Neural progenitor cell (in vitro differentiated cells): ENCODE data around the gene NFE2L3. TPM values are rescaled to one million over a fixed set of nuclear protein-coding genes. Genes with fewer than 3 reads are reported as not detected.

Experiments used
- DNase-seq: peaks from one replicate; pipeline ENCODE4 v3.0.0-alpha.2; 2016; ENCODE audit warnings: low spot score
- H2AFZ ChIP-seq: fragments of 200-600 bp; sonication (generic); replicated peaks from 2 replicates; pipeline ENCODE4 v1.6.1; 2016; ENCODE audit warnings: antibody characterized with exemption
- H3F3A ChIP-seq: fragments of 200-600 bp; sonication (generic); 2 replicates; pipeline ENCODE4 v1.6.1; 2016; ENCODE audit warnings: antibody characterized with exemption, low read depth
- H3K27ac ChIP-seq: fragments of 200-600 bp; sonication (generic); 2 replicates; pipeline ENCODE4 v1.5.1; 2016; ENCODE audit warnings: mild to moderate bottlenecking
- H3K27me3 ChIP-seq: fragments of 200-600 bp; sonication (generic); 2 replicates; pipeline ENCODE4 v1.6.1; 2016; ENCODE audit warnings: mild to moderate bottlenecking, moderate library complexity
- H3K36me3 ChIP-seq: fragments of 200-600 bp; sonication (generic); 2 replicates; pipeline ENCODE4 v1.5.1; 2016
- H3K4me1 ChIP-seq: fragments of 200-600 bp; sonication (generic); 2 replicates; pipeline ENCODE4 v1.6.1; 2016; ENCODE audit warnings: mixed run types
- H3K4me2 ChIP-seq: fragments of 200-600 bp; sonication (generic); 2 replicates; pipeline ENCODE4 v1.6.1; 2016
- H3K4me3 ChIP-seq: fragments of 200-600 bp; sonication (generic); 2 replicates; pipeline ENCODE4 v1.5.1; 2016
- H3K79me2 ChIP-seq: fragments of 200-600 bp; sonication (generic); 2 replicates; pipeline ENCODE4 v1.6.1; 2016; ENCODE audit warnings: low read depth
- H3K9ac ChIP-seq: fragments of 200-600 bp; sonication (generic); 2 replicates; pipeline ENCODE4 v1.6.1; 2016
- H3K9me3 ChIP-seq: fragments of 200-600 bp; sonication (generic); 2 replicates; pipeline ENCODE4 v1.5.1; 2016; ENCODE audit warnings: low read depth
- H4K20me1 ChIP-seq: fragments of 200-600 bp; sonication (generic); 2 replicates; pipeline ENCODE4 v1.6.1; 2016; ENCODE audit warnings: low read depth
- H3K27ac Mint-ChIP-seq: 3 replicates; pipeline ENCODE4 v1.8.0; 2021; ENCODE audit warnings: mixed read lengths
- H3K27me3 Mint-ChIP-seq: 2 replicates; pipeline ENCODE4 v1.8.0; 2022; ENCODE audit warnings: low read depth, mild to moderate bottlenecking, inconsistent platforms, moderate library complexity, mixed read lengths; ENCODE audit not compliant: insufficient read depth
- H3K36me3 Mint-ChIP-seq: 3 replicates; pipeline ENCODE4 v1.8.0; 2021; ENCODE audit warnings: mixed read lengths
- H3K4me1 Mint-ChIP-seq: 3 replicates; pipeline ENCODE4 v1.8.0; 2021; ENCODE audit warnings: mixed read lengths
- H3K4me3 Mint-ChIP-seq: 3 replicates; pipeline ENCODE4 v1.8.0; 2021; ENCODE audit warnings: mild to moderate bottlenecking, moderate library complexity, mixed read lengths
- H3K9me3 Mint-ChIP-seq: 3 replicates; pipeline ENCODE4 v1.8.0; 2020; ENCODE audit warnings: mixed read lengths
- CTCF ChIP-seq: fragments of 200-600 bp; sonication (generic); IDR thresholded peaks from 2 replicates; pipeline ENCODE4 v1.5.1; 2017; ENCODE audit warnings: antibody characterized with exemption, mild to moderate bottlenecking
- EZH2 ChIP-seq: fragments of 200-600 bp; sonication (generic); IDR thresholded peaks from 2 replicates; pipeline ENCODE4 v1.6.1; 2017; ENCODE audit warnings: antibody characterized with exemption, mild to moderate bottlenecking, moderate library complexity
- EZH2phosphoT487 ChIP-seq: fragments of 200-600 bp; sonication (generic); IDR thresholded peaks from 2 replicates; pipeline ENCODE4 v1.6.1; 2017; ENCODE audit warnings: antibody characterized with exemption
- total RNA-seq: library from RNA; depleted of rRNA; stranded (reverse); fragments of >200 nt; gene quantifications from 2 replicates; pipeline ENCODE4 v1.2.3, GENCODE V29; 2015; ENCODE audit warnings: low replicate concordance

Gene NFE2L3
- total RNA-seq, 1 donor from 2014 or later = 6.2 TPM

- no peak for DNase-seq
- Histone ChIP-seq H3K9ac (no peak overlapping the region), H3K79me2 (no peaks in the 10 kb centered on the region), H3K4me1 (peaks cover 13% of the 10 kb centered on the region), H3K4me2 (no peak overlapping the region), H3K4me3 (no peak overlapping the region), H3K27me3 (peaks cover 52% of the 10 kb centered on the region), H3K27ac (no peak overlapping the region), H4K20me1 (peaks cover 11% of the 10 kb centered on the region), H2AFZ (no peak overlapping the region), H3K36me3 (no peaks in the 10 kb centered on the region), H3F3A (peaks cover 15% of the 10 kb centered on the region), H3K9me3 (no peaks in the 10 kb centered on the region)
- H3K9me3 Mint-ChIP-seq = peaks cover 2% of the 10 kb centered on the region
- no peak for TF ChIP-seq EZH2phosphoT487
- TF ChIP-seq CTCF = no peak
- TF ChIP-seq EZH2 = no peak
- H3K36me3 Mint-ChIP-seq = no peaks in the 10 kb centered on the region
- H3K27me3 Mint-ChIP-seq = peaks cover 16% of the 10 kb centered on the region
- H3K4me1 Mint-ChIP-seq = peaks cover 33% of the 10 kb centered on the region
- no peak overlapping the region for H3K4me3 Mint-ChIP-seq
- H3K27ac Mint-ChIP-seq = no peak overlapping the region
Measured at GRCh38 chr7:26156451-26157420, 4.7 kb downstream of the NFE2L3 start.

- H3K9me3 Mint-ChIP-seq = peaks cover 2% of the 10 kb centered on the region
- Histone ChIP-seq H3K27ac (no peak overlapping the region), H3K4me1 (peaks cover 13% of the 10 kb centered on the region), H3K36me3 (no peaks in the 10 kb centered on the region), H3K9ac (no peak overlapping the region), H3K9me3 (no peaks in the 10 kb centered on the region), H4K20me1 (peaks cover 11% of the 10 kb centered on the region), H3K4me3 (no peak overlapping the region), H3K27me3 (peaks cover 43% of the 10 kb centered on the region), H3K4me2 (no peak overlapping the region), H2AFZ (no peak overlapping the region), H3K79me2 (no peaks in the 10 kb centered on the region), H3F3A (peaks cover 15% of the 10 kb centered on the region)
- H3K36me3 Mint-ChIP-seq = no peaks in the 10 kb centered on the region
- H3K4me3 Mint-ChIP-seq = no peak overlapping the region
- peaks cover 32% of the 10 kb centered on the region for H3K4me1 Mint-ChIP-seq
- H3K27me3 Mint-ChIP-seq = peaks cover 14% of the 10 kb centered on the region
- no peak overlapping the region for H3K27ac Mint-ChIP-seq
- TF ChIP-seq CTCF (no peak), EZH2phosphoT487 (no peak), EZH2 (no peak)
- no peak for DNase-seq
Measured at GRCh38 chr7:26157520-26158105, 5.6 kb downstream of the NFE2L3 start.

GRCh38 chr7:26159243-26159642 lies 7.2 kb downstream of the NFE2L3 start:
- H3K4me2 ChIP-seq = no peak overlapping the region
- no peak overlapping the region for H2AFZ ChIP-seq
- no peak overlapping the region for H3K27ac ChIP-seq
- no peak overlapping the region for H3K4me3 ChIP-seq
- no peaks in the 10 kb centered on the region for H3K4me1 ChIP-seq
- H3K9me3 ChIP-seq = no peaks in the 10 kb centered on the region
- H3K79me2 ChIP-seq = no peaks in the 10 kb centered on the region
- H3K9me3 Mint-ChIP-seq = no peaks in the 10 kb centered on the region
- no peaks in the 10 kb centered on the region for H4K20me1 ChIP-seq
- H3F3A ChIP-seq = no peaks in the 10 kb centered on the region
- peaks cover 3% of the 10 kb centered on the region for H3K27me3 Mint-ChIP-seq
- peaks cover 20% of the 10 kb centered on the region for H3K4me1 Mint-ChIP-seq
- H3K9ac ChIP-seq = no peak overlapping the region
- DNase-seq = no peak
- H3K27me3 ChIP-seq = peaks cover 27% of the 10 kb centered on the region
- H3K4me3 Mint-ChIP-seq = no peak overlapping the region
- H3K36me3 Mint-ChIP-seq = no peaks in the 10 kb centered on the region
- TF ChIP-seq EZH2 (no peak), EZH2phosphoT487 (no peak), CTCF (no peak)
- H3K27ac Mint-ChIP-seq = no peak overlapping the region
- no peaks in the 10 kb centered on the region for H3K36me3 ChIP-seq
